Ovary (tissue), 3 donors: ENCODE results near the gene ARHGEF12.

Experiments used
- CTCF ChIP-seq, 3 donors: fragments of 450-650 bp in 2 of 3; fragments of 200-600 bp in 1 of 3; IDR thresholded peaks; one replicate each; pipeline versions ENCODE4 v1.5.1 to v1.8.0; 2016 to 2022; ENCODE audit warnings: antibody characterized with exemption in 3 of 3, mild to moderate bottlenecking in 1 of 3
- EP300 ChIP-seq: sonication (generic); formaldehyde crosslinking; IDR thresholded peaks from one replicate; pipeline ENCODE4 v1.6.1; 2017; ENCODE audit warnings: antibody characterized with exemption
- donor health status: DM: no; HTN: no; CAD: no.

GRCh38 chr11:120334332-120334731, 1.9 kb upstream of the ARHGEF12 start:
- TF ChIP-seq EP300, result no peak
- TF ChIP-seq CTCF (IDR thresholded peaks at IDR 0.05), result no peak
